SK-N-SH (cell line): ENCODE results near the gene PPP1R3G. TPM values are rescaled to one million over a fixed set of nuclear protein-coding genes. Genes with fewer than 3 reads are reported as not detected.

Experiments
- CTCF ChIA-PET: fragments of 300-600, 350-600 bp; formaldehyde crosslinking; extraction: SDS; loops from one replicate; lab custom pipeline; 2021; lab: Yijun Ruan, JAX
- POLR2A ChIA-PET: fragments of 350-600 bp; sonication (Branson Sonifier 250); formaldehyde crosslinking; extraction: SDS; loops from one replicate; lab custom pipeline; 2020; ENCODE audit warnings: antibody characterized with exemption, inconsistent platforms; lab: Yijun Ruan, JAX
- DNase-seq: peaks from one replicate; pipeline ENCODE4 v3.0.0; 2012
- H2AFZ ChIP-seq: fragments of 200-600 bp; sonication (generic); 2 replicates; pipeline ENCODE4 v1.8.1; 2016; ENCODE audit warnings: antibody characterized with exemption, mild to moderate bottlenecking, low read depth
- H3F3A ChIP-seq: fragments of 200-600 bp; sonication (generic); replicated peaks from 2 replicates; pipeline ENCODE3; 2016; ENCODE audit warnings: antibody characterized with exemption, mild to moderate bottlenecking; ENCODE audit not compliant: insufficient read depth
- H3K27ac ChIP-seq, 2 experiments: fragments of 200-500 bp in 1 of 2; fragments of 200-600 bp in 1 of 2; sonication (Bioruptor generic) in 1 of 2; sonication (generic), shearing (Covaris generic) in 1 of 2; 2 replicates each; pipeline versions ENCODE4 v1.5.1 to v1.6.1; 2014 to 2016; ENCODE audit warnings: low read depth in 2 of 2, inconsistent platforms in 1 of 2, low read length in 1 of 2, mild to moderate bottlenecking in 1 of 2, mixed read lengths in 1 of 2
- H3K27me3 ChIP-seq: fragments of 200-600 bp; sonication (generic), shearing (Covaris generic); 2 replicates; pipeline ENCODE4 v1.6.1; 2016; ENCODE audit warnings: mixed run types; ENCODE audit not compliant: insufficient read depth
- H3K36me3 ChIP-seq, 2 experiments: fragments of 200-500 bp in 1 of 2; fragments of 200-600 bp in 1 of 2; sonication (Bioruptor generic) in 1 of 2; sonication (generic) in 1 of 2; replicated peaks in 1 of 2; 2 replicates each; pipeline versions ENCODE3 to v1.5.1; 2014 to 2016; ENCODE audit warnings: low read length in 1 of 2, mild to moderate bottlenecking in 1 of 2; ENCODE audit not compliant: insufficient read depth in 2 of 2, control insufficient read depth in 1 of 2
- H3K4me1 ChIP-seq, 2 experiments: fragments of 200-500 bp in 1 of 2; fragments of 200-600 bp in 1 of 2; sonication (Bioruptor generic) in 1 of 2; sonication (generic), shearing (Covaris generic) in 1 of 2; 2 replicates each; pipeline versions ENCODE4 v1.5.1 to v1.6.1; 2014 to 2016; ENCODE audit warnings: low read depth in 1 of 2, low read length in 1 of 2, mixed run types in 1 of 2; ENCODE audit not compliant: insufficient read depth in 2 of 2, control insufficient read depth in 1 of 2
- H3K4me2 ChIP-seq: fragments of 200-600 bp; sonication (generic), shearing (Covaris generic); 2 replicates; pipeline ENCODE4 v1.6.1; 2017; ENCODE audit warnings: mixed run types
- H3K4me3 ChIP-seq, 2 experiments: fragments of 200-500 bp in 1 of 2; fragments of 200-600 bp in 1 of 2; sonication (Bioruptor generic) in 1 of 2; sonication (generic), shearing (Covaris generic) in 1 of 2; 2 replicates each; pipeline versions ENCODE4 v1.5.1 to v1.8.1; 2014 to 2016; ENCODE audit warnings: low read depth in 2 of 2, inconsistent platforms in 1 of 2, low read length in 1 of 2, mild to moderate bottlenecking in 1 of 2, mixed read lengths in 1 of 2, moderate library complexity in 1 of 2
- H3K79me2 ChIP-seq: fragments of 200-600 bp; sonication (generic); 2 replicates; pipeline ENCODE4 v1.8.1; 2017; ENCODE audit warnings: mild to moderate bottlenecking; ENCODE audit not compliant: insufficient read depth
- H3K9ac ChIP-seq: fragments of 200-600 bp; sonication (generic); 2 replicates; pipeline ENCODE4 v1.6.1; 2017; ENCODE audit warnings: mixed run types
- H3K9me2 ChIP-seq: fragments of 200-600 bp; sonication (generic); 2 replicates; pipeline ENCODE4 v1.6.1; 2017; ENCODE audit warnings: mixed run types
- H3K9me3 ChIP-seq: fragments of 200-600 bp; sonication (generic); 2 replicates; pipeline ENCODE4 v1.6.1; 2017; ENCODE audit warnings: mixed run types, mild to moderate bottlenecking, moderate library complexity
- H4K20me1 ChIP-seq: fragments of 200-600 bp; sonication (generic); 2 replicates; pipeline ENCODE4 v1.6.1; 2017; ENCODE audit warnings: mild to moderate bottlenecking, mixed run types; ENCODE audit not compliant: insufficient read depth
- MAX ChIP-seq: IDR thresholded peaks from 2 replicates; pipeline ENCODE4 v1.4.0; 2012; ENCODE audit warnings: low read depth
- MEF2A ChIP-seq: IDR thresholded peaks from 2 replicates; pipeline ENCODE4 v1.4.0; 2012; ENCODE audit warnings: low read depth, borderline replicate concordance
- RCOR1 ChIP-seq: fragments of 150-350 bp; IDR thresholded peaks from 2 replicates; pipeline ENCODE4 v1.6.1; 2017; ENCODE audit warnings: antibody characterized with exemption, low read length
- REST ChIP-seq: IDR thresholded peaks from 2 replicates; pipeline ENCODE4 v1.6.1; 2012; ENCODE audit warnings: mild to moderate bottlenecking, low read depth, low read length, moderate library complexity
- SIN3A ChIP-seq: IDR thresholded peaks from 2 replicates; pipeline ENCODE4 v1.6.1; 2012; ENCODE audit warnings: low read depth, mild to moderate bottlenecking, low read length, moderate library complexity, borderline replicate concordance
- TAF1 ChIP-seq: IDR thresholded peaks from 2 replicates; pipeline ENCODE4 v1.6.1; 2012; ENCODE audit warnings: low read depth, mild to moderate bottlenecking, low read length, moderate library complexity, borderline replicate concordance
- TEAD4 ChIP-seq: IDR thresholded peaks from 2 replicates; pipeline ENCODE4 v1.4.0; 2012; ENCODE audit warnings: mild to moderate bottlenecking, borderline replicate concordance; ENCODE audit not compliant: insufficient read depth
- YY1 ChIP-seq: IDR thresholded peaks from 2 replicates; pipeline ENCODE4 v1.4.0; 2012; ENCODE audit warnings: low read depth, mild to moderate bottlenecking
- ZBTB33 ChIP-seq: IDR thresholded peaks from 2 replicates; pipeline ENCODE4 v1.4.0; 2012; ENCODE audit warnings: low read depth, borderline replicate concordance
- WGBS: methylation state at CpG from one replicate; pipeline ENCODE4 v1.1.6; 2017; ENCODE audit warnings: low lambda C conversion rate; 5-methylcytosine and 5-hydroxymethylcytosine counted together
- polyA plus RNA-seq, 3 experiments: library from polyadenylated mRNA; depleted of rRNA; stranded (reverse); fragments of >200 nt; gene quantifications; 2 replicates each; pipeline ENCODE4 v1.2.3, GENCODE V29; 2012

The PPP1R3G gene
- polyA plus RNA-seq, 1 of the 3 experiments (the other 2 are of a cell fraction): 0.10 TPM

GRCh38 chr6:5055118-5055517 lies 30.0 kb upstream of the PPP1R3G start:
- no peak overlapping the region for H2AFZ ChIP-seq
- H3K36me3 ChIP-seq: no peaks in the 10 kb centered on the region
- DNase-seq: no peak
- no peaks in the 10 kb centered on the region for H3K27me3 ChIP-seq
- H3K4me2 ChIP-seq: no peak overlapping the region
- H3K79me2 ChIP-seq: no peaks in the 10 kb centered on the region
- CTCF ChIA-PET: no interaction called here
- H3K9me2 ChIP-seq: no peaks in the 10 kb centered on the region
- no peaks in the 10 kb centered on the region for H3K9me3 ChIP-seq
- no peak overlapping the region for H3K4me3 ChIP-seq
- peaks cover 3 to 12% of the 10 kb centered on the region in 2 experiments; a peak in 3 of 4 replicates for H3K4me1 ChIP-seq
- H4K20me1 ChIP-seq: no peaks in the 10 kb centered on the region
- TF ChIP-seq MAX (no peak), REST (peak; percentile 75)
- TF ChIP-seq, all 33 proteins: peak for 1
- 49% methylated on average over 4 of the region's 4 CpGs for WGBS
- H3F3A ChIP-seq: no peaks in the 10 kb centered on the region
- no peak overlapping the region for H3K9ac ChIP-seq
- POLR2A ChIA-PET: no interaction called here
- no peak overlapping the region for H3K27ac ChIP-seq

- Histone ChIP-seq H3K9me2 (no peaks in the 10 kb centered on the region), H3K9me3 (no peaks in the 10 kb centered on the region; the same call in 1 of the 2 replicates), H3F3A (no peaks in the 10 kb centered on the region), H3K27me3 (no peaks in the 10 kb centered on the region), H3K36me3 (no peaks in the 10 kb centered on the region), H3K4me1 (peaks cover 3 to 10% of the 10 kb centered on the region in 2 experiments; a peak in 3 of 4 replicates), H3K27ac (no peak overlapping the region)
- POLR2A ChIA-PET: no interaction called here
- DNase-seq: no peak
- TF ChIP-seq TAF1 (no peak), MEF2A (no peak), RCOR1 (no peak), YY1 (no peak), TEAD4 (no peak), SIN3A (no peak), ZBTB33 (no peak)
- TF ChIP-seq, all 33 proteins: peak for 0
- CTCF ChIA-PET: interaction anchor here (0.6 kb wide), 1 partner anchor 636 kb away, joined by 3 read pairs; no protein-coding TSS in a partner anchor
- Histone ChIP-seq H3K9ac (no peak overlapping the region), H2AFZ (no peak overlapping the region), H3K4me2 (no peak overlapping the region), H4K20me1 (no peaks in the 10 kb centered on the region), H3K4me3 (no peak overlapping the region), H3K79me2 (no peaks in the 10 kb centered on the region)
- WGBS: 62% methylated on average over 4 of the region's 8 CpGs
Observed at GRCh38 chr6:5058254-5058653, 26.9 kb upstream of the PPP1R3G start.
